RPMI7951 (cell line): ENCODE results near the gene TREM2. TPM values are rescaled to one million over a fixed set of nuclear protein-coding genes. Genes with fewer than 3 reads are reported as not detected.
"Not testable (repeated sequence)": the region's sequence is repeated elsewhere in the genome, so short reads cannot be mapped to it uniquely, and the experiment has no call there.

Source experiments
- DNase-seq: peaks from one replicate; pipeline ENCODE4 v3.0.0-alpha.2; 2012; ENCODE audit warnings: low read depth
- total RNA-seq: library from RNA; depleted of rRNA; stranded (reverse); fragments of >200 nt; shearing (Covaris generic); gene quantifications from 2 replicates; pipeline ENCODE4 v1.2.3, GENCODE V29; 2014; rRNA removed

Gene TREM2
- total RNA-seq, 1 experiment from 2014 or later: not detected

- DNase-seq: no peak
Measured at GRCh38 chr6:41155132-41155805, 7.6 kb downstream of the TREM2 start.

GRCh38 chr6:41153992-41154625 is 8.8 kb downstream of the TREM2 start, which contains the start of gene TREML1:
TREML1 (minus strand) TSS chr6:41154347; CDS start chr6:41154288, 59 bp downstream.
- DNase-seq: no peak

- no peak for DNase-seq
Measured at GRCh38 chr6:41153451-41153850, 9.5 kb downstream of the TREM2 start.

- DNase-seq: no peak
Measured at GRCh38 chr6:41150671-41151070, 12.2 kb downstream of the TREM2 start.

- no peak for DNase-seq
Measured at GRCh38 chr6:41147917-41148316, 15.0 kb downstream of the TREM2 start.

GRCh38 chr6:41136911-41137310 is 26.0 kb downstream of the TREM2 start:
- DNase-seq: no peak

GRCh38 chr6:41135062-41135832 is 27.7 kb downstream of the TREM2 start:
- DNase-seq: no peak

- DNase-seq: no peak
Measured at GRCh38 chr6:41132254-41132653, 30.7 kb downstream of the TREM2 start.

- DNase-seq: no peak
Measured at GRCh38 chr6:41125282-41125681, 37.6 kb downstream of the TREM2 start.

GRCh38 chr6:41122918-41123317 is 40.0 kb downstream of the TREM2 start:
- no peak for DNase-seq

- DNase-seq: no peak
Measured at GRCh38 chr6:41122373-41122772, 40.5 kb downstream of the TREM2 start.

GRCh38 chr6:41120058-41120457 is 42.9 kb downstream of the TREM2 start:
- DNase-seq: no peak

- no peak for DNase-seq
Measured at GRCh38 chr6:41119508-41119907, 43.4 kb downstream of the TREM2 start.

GRCh38 chr6:41115027-41115426 is 47.9 kb downstream of the TREM2 start:
- not testable (repeated sequence) for DNase-seq

GRCh38 chr6:41111017-41111416 is 51.9 kb downstream of the TREM2 start:
- DNase-seq: no peak

Other genes starting within 250 kb of the TREM2 start
- gene UNC5CL, start 123.9 kb downstream of the TREM2 start, total RNA-seq: 0.10 and 0.12 TPM in 2 replicates
- gene TSPO2, start 120.6 kb downstream of the TREM2 start, total RNA-seq: not detected in 2 replicates
- gene APOBEC2, start 109.9 kb downstream of the TREM2 start, total RNA-seq: not detected in 2 replicates
- gene OARD1, start 90.8 kb downstream of the TREM2 start, total RNA-seq: 26.1 and 28.0 TPM in 2 replicates
- 7.8 and 8.9 TPM in 2 replicates for gene NFYA, start 90.1 kb downstream of the TREM2 start, total RNA-seq
- gene TREML1, start 8.8 kb downstream of the TREM2 start, total RNA-seq: not detected in 2 replicates
- gene TREML2, start 38.0 kb upstream of the TREM2 start, total RNA-seq: not detected in 2 replicates
- not detected in 2 replicates for gene TREML4, start 65.2 kb upstream of the TREM2 start, total RNA-seq
- gene TREM1, start 123.6 kb upstream of the TREM2 start, total RNA-seq: 2.0 TPM in 1 of 2 replicates, not detected in the other
- not detected in 2 replicates for gene NCR2, start 172.5 kb upstream of the TREM2 start, total RNA-seq